Measurements from ENCODE around the gene WNT10A.

- TF ChIP-seq CTCF (IDR thresholded peaks at IDR 0.05), result no peak
- no peak for TF ChIP-seq POLR2A (IDR thresholded peaks at IDR 0.05)
- no peak for TF ChIP-seq EP300 (IDR thresholded peaks at IDR 0.05)
Observed at GRCh38 chr2:218865396-218865795, 15.3 kb upstream of the WNT10A start.

Data from suprapubic skin (tissue), 3 donors.